Nucleus accumbens (tissue), 56 donors: Measurements from ENCODE around the gene TMEM59L.

Source experiments
- DNase-seq, 56 donors: peaks; one replicate each; lab custom pipeline; 2025; lab: John Stamatoyannopoulos, UW

The TMEM59L gene

GRCh38 chr19:18655173-18655844 lies 42.6 kb downstream of the TMEM59L start:
- no peak for DNase-seq

GRCh38 chr19:18656337-18657086 lies 43.8 kb downstream of the TMEM59L start:
- no peak for DNase-seq

DNA sequence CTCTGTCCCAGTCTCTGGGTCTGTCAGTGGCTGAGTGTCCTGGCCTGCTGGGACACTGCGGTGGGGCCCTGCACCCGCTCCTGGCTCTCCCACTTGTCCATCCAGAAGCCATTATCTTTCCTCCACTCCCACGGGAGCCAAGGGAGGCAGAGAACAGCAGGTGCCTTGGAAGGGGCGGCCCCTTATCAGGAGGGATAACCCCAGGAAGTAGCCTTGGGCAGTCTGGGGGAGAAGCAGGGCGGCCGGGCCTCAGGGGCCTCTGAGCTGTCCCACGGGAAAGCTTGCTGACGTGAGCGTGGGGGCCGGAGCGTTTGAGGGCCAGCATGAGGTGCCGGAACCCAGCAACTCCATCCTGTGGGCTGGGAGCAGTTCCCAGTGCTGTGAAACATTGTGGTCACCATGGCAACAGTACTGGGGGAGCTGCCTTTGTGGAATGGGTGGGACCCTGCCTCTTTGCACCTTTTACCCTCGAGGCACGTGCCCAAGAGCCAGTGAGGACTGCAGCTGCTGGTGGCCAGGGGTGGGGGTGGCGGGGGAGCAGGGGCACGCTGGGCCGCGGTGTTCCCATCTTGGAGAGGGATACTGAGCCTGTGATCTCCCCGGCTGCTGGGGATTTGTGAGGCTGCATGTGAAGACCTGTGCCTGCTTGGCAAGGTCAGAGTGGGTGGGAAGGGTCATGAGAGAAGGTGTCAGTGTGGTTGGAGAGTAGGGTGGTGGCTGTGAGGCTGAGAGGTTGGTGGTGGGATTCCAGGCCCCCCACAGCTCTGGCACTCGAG lies 45.1 kb downstream of the TMEM59L start:
- DNase-seq = peak in 19 of 56 donors; percentile 7 to 67 (median 33)

- no peak for DNase-seq
These were observed 45.7 kb downstream of the TMEM59L start for GRCh38 chr19:18658366-18658855.

DNA sequence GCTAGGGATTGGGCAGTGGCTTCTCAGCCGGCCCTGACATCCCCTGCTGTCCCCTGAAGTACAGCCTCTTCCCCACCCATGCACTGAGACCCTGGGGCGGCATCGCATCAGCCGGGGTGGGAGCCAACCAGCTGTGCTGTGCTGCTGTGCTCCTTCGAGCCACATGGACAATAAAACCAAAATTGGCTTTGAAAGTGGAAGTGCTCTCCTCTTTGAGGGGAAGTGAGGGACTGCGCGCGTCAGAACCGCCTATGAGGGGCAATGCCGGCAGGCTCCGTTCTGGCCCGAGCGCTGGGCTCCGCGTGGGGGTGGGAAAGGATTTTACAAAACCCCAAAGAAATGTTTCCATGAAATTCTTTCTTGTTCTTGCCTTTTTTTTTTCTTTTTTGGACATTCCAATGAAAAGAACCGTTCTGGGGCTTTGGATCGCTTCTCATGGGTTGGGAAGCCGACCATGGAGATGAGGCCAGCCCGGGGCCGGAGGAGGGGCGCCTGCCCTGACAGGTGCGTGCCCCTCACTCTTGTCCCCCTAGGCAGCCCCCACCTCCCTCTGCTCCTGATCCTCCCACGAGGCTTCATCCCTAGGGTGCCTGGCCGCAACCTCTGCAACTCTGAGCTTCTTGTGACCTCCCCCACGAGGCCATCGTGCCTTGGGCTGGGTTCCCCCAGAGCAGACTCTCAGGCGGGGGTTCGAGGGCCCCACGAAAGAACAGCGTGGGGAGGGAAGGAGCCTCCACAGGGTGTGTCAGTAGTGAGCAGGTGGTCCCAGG lies 46.8 kb downstream of the TMEM59L start:
- peak in 6 of 56 donors; percentile 16 to 58 (median 36) for DNase-seq

DNA sequence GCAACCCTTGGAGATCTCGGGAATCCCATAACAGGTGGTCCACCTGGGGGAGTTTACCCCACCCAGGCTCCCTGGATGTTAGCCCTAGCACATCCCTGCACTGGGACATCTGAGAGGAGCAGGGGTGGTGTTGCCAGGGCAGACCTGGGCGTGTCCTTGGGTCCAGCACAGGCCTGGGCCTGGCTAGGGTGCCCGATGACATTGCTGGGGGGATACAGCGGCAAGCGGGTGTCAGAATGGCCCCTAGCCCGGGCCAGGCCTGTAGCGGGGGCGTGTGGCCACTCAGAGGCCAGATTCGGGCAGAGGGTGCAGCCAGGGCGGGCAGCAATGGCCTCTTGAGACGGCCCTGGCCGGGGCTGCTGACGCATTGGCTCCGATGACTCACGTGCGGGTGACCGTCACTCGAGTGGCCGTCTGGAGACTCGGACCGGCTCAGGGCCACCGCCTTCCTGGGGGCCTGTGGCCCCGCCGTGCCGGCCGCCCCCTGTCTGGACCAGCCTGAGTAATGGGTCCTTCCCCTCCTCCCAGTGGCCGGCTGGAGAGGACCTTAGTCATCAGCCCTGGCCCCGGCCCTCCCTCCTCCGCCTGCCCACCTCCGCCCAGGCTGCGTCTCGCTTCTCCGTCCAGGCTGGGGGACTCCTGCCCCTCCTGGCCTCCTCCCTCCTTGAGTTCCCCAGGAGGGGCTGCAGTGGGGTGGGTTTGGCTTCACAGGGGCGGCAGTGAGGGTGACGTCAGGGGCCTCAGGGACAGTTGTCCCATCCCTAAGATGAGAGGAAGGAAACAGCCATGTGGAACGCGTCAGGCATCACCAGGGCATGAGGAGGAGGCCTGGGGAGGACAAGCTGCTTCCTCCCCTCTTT lies 47.6 kb downstream of the TMEM59L start:
- peak in 5 of 56 donors; percentile 11 to 43 (median 38) for DNase-seq

DNA sequence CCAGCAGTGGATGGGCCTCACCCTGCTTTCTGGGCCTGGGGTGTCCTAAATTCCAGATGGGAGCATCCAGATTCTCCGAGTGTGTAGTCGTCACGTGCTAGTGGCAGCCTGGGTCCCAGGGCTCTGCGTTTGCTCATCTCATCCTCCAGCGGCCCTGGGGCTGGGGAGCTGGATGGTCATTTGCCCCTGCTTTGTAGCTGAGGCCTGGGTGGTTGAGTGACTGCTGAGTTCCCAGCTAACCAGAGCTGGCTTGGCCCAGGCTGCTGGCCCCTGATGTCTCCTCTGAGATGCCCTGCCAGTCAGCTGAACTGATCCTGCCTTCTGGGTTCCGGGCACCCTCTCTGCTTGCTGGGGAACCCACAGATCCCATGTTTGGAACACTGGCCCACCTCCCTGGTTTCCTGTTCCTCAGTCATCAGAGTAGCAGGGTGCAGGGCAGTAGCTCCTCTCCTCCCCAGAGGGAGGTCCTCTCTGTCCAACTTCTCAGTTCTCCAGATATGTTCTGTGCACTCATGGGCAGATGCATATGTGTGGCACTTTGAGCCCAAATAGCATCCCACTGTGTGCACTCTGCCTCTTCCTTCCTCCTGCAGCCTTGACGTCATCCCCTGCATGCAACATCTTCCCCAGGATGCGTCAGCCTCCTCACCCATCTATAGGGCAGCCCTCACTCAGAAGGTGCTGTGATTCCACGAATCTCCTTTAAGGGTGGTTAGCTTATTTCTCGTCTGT lies 48.4 kb downstream of the TMEM59L start:
- DNase-seq = peak in 2 of 56 donors; percentile 22 to 25

- DNase-seq = peak in 1 of 56 donors; percentile 15
These were observed 50.5 kb downstream of the TMEM59L start for GRCh38 chr19:18662972-18663732.

GRCh38 chr19:18663940-18664530 lies 51.4 kb downstream of the TMEM59L start:
- no peak for DNase-seq

DNA sequence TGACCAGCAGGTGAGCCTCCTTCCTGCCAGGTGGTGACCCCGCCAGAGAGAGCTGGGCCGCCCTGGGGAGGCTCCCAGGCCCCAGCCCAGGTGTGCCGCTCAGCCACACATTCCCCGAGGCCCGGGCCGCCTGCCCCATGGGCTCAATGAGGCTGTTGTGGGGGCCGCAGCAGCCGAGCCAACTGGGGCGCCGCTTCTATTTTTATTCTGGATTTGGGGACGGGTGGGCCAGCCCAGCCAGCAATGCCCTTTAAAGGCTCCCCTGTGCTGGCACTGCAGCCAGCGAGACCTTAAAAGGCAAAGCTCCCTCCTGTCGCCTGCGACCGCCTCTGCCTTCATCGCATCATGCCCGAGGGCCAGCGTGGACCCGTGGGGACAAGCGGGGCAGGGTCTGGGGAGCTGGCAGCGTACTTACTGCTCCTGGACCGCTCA lies 53.1 kb downstream of the TMEM59L start:
- DNase-seq = peak in 1 of 56 donors; percentile 23

DNA sequence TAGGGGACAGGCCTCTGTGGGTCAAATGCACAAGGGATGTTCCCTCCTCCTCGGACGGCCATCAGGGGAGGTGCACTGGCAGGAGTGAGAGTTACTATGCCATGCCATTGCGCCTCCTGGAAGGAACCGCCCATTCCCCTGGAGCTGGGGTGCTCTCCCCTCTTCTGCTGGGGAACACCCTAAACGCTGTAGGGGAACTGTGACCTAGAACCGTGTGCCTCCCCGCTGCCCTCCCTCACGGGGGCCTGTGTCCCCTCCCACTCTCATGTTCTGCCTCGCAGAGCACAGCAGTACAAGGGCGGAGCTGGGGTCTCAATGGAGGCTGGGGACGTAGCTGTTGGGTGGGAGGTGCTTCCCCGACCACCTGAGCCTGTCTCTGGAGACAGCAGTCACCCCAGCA lies 53.6 kb downstream of the TMEM59L start:
- DNase-seq = no peak

DNA sequence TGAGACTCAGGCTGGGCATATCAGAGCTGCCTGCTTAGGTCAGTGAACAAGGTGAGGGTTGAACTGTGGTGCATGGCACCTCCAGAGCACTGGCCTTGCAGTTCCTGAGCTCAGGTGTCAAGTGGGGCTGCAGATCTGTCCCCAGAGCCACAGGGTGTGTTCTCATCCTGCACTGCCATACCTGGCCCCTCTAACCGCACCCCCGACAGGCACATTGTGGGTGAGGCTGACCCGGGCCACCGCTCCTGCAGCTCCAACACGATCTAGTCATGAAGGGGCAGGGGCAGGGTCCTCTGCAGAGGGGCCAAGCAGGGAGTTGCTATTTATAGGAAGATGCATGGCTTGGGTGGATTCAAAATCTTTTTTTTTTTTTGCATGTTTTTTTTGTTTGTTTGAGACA lies 54.1 kb downstream of the TMEM59L start:
- DNase-seq = no peak

- no peak for DNase-seq
These were observed 55.0 kb downstream of the TMEM59L start for GRCh38 chr19:18667531-18668251.

DNA sequence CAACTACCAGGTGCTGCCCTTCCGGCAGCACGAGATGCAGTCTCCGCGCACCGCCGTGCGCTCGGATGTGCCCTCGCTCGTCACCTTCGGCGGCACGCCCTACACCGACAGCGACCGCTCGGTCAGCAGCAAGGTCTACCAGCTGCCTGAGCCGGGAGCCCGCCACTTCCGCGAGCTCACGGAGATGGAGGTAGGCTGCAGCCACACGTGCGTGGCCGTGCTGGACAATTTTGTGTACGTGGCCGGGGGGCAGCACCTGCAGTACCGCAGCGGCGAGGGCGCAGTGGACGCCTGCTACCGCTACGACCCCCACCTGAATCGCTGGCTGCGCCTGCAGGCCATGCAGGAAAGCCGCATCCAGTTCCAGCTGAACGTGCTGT lies 55.6 kb downstream of the TMEM59L start:
- DNase-seq = no peak

GRCh38 chr19:18668744-18669523 lies 56.3 kb downstream of the TMEM59L start:
- DNase-seq = no peak

GRCh38 chr19:18669524-18669817 lies 56.8 kb downstream of the TMEM59L start:
- peak in 4 of 56 donors; percentile 13 to 29 (median 20) for DNase-seq
